Fibroblast of skin of scalp (primary cell): ENCODE data around the gene PSMB9.
A peak's percentile ranks its signal among the peaks of the same experiment; 100 is the strongest.
"Not testable (repeated sequence)": the region's sequence is repeated elsewhere in the genome, so short reads cannot be mapped to it uniquely, and the experiment has no call there.

Experiments used
- DNase-seq: peaks from one replicate; pipeline ENCODE4 v3.0.0-alpha.2; 2013

The PSMB9 gene

GRCh38 chr6:32865724-32866443, 11.9 kb downstream of the PSMB9 start:
- DNase-seq, result no peak

GRCh38 chr6:32867022-32867477, 13.1 kb downstream of the PSMB9 start:
- DNase-seq, result no peak

GRCh38 chr6:32867554-32868256, 13.7 kb downstream of the PSMB9 start:
- DNase-seq, result no peak

GRCh38 chr6:32868257-32868788, 14.3 kb downstream of the PSMB9 start:
- DNase-seq, result peak; percentile 74

GRCh38 chr6:32873947-32874346, 20.0 kb downstream of the PSMB9 start:
- not testable (repeated sequence) for DNase-seq

- DNase-seq, result no peak
Measured at GRCh38 chr6:32876603-32877002, 22.6 kb downstream of the PSMB9 start.

- DNase-seq, result no peak
Measured at GRCh38 chr6:32879691-32880090, 25.7 kb downstream of the PSMB9 start.

- not testable (repeated sequence) for DNase-seq
Measured at GRCh38 chr6:32880962-32881361, 27.0 kb downstream of the PSMB9 start.

- DNase-seq, result peak; percentile 59
Measured at GRCh38 chr6:32882879-32883250, 28.9 kb downstream of the PSMB9 start.

- DNase-seq, result peak; percentile 78
Measured at GRCh38 chr6:32883789-32884188, 29.8 kb downstream of the PSMB9 start.

GRCh38 chr6:32885698-32886286, 31.8 kb downstream of the PSMB9 start:
- DNase-seq, result peak; percentile 77

GRCh38 chr6:32886681-32887383, 32.8 kb downstream of the PSMB9 start:
- DNase-seq, result peak; percentile 94

- DNase-seq, result no peak
Measured at GRCh38 chr6:32887616-32888015, 33.6 kb downstream of the PSMB9 start.

- no peak for DNase-seq
Measured at GRCh38 chr6:32888576-32888975, 34.6 kb downstream of the PSMB9 start.

GRCh38 chr6:32889533-32889932, 35.5 kb downstream of the PSMB9 start:
- peak; percentile 63 for DNase-seq

- DNase-seq, result no peak
Measured at GRCh38 chr6:32890831-32891230, 36.8 kb downstream of the PSMB9 start.

- DNase-seq, result peak; percentile 93
Measured at GRCh38 chr6:32894085-32895005, 40.4 kb downstream of the PSMB9 start.

GRCh38 chr6:32895006-32895345, 41.0 kb downstream of the PSMB9 start:
- no peak for DNase-seq

GRCh38 chr6:32903952-32904351, 50.0 kb downstream of the PSMB9 start:
- DNase-seq, result no peak

GRCh38 chr6:32905078-32905477, 51.1 kb downstream of the PSMB9 start:
- no peak for DNase-seq

GRCh38 chr6:32906539-32906938, 52.5 kb downstream of the PSMB9 start:
- peak; percentile 82 for DNase-seq

GRCh38 chr6:32908897-32909296, 54.9 kb downstream of the PSMB9 start:
- DNase-seq, result no peak
